Measurements from ENCODE around the gene SMIM20.
"Not testable (repeated sequence)": the region's sequence is repeated elsewhere in the genome, so short reads cannot be mapped to it uniquely, and the experiment has no call there.

The SMIM20 gene

DNA sequence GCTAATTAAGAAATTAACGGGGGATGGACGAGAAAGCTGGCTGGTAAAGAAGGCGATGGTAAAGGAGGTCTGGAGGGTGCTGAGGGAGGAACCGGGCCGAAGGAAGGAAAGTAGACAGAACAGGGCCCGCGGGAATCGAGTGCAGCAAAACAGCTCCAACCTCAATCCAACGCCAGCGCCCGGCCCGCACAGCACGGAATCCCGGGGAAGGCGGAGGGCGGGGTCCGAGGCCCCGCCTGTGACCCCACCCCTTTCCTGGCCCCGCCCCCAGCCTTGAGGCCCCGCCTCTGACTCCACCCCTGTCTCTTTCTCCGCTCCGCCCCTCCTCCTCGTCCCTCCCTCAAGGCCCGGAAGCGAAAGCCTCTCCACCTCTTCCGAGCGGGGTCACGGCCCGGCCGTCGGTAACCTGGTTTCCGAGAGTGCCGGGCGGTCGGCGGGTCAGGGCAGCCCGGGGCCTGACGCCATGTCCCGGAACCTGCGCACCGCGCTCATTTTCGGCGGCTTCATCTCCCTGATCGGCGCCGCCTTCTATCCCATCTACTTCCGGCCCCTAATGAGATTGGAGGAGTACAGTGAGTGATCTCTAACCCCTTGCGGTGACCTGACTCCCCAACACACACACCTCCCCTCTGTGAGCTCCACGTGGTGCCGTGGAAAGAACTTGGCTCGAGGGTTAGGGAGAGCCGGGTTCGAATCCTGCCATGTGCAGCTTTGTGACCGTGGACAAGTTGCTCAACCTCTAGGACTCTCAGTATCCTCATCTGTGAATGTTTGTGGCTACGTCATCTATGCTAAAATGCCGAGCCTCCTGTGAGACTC is at the start of gene SMIM20:
Gene SMIM20, plus strand, starts transcription at position 370 of the 819 bp plus-strand sequence. Its CDS starts 94 bp downstream, at position 464.
- peak; percentile 55 to 79 for DNase-seq

GRCh38 chr4:25865586-25865985 is 48.4 kb upstream of the SMIM20 start:
- no peak for DNase-seq

- not testable (repeated sequence) for DNase-seq
Measured at GRCh38 chr4:25866401-25866800, 47.6 kb upstream of the SMIM20 start.

GRCh38 chr4:25867781-25868294 is 46.2 kb upstream of the SMIM20 start:
- no peak for DNase-seq

GRCh38 chr4:25870081-25870480 is 43.9 kb upstream of the SMIM20 start:
- no peak for DNase-seq

- DNase-seq = no peak
Measured at GRCh38 chr4:25872851-25873631, 41.0 kb upstream of the SMIM20 start.

GRCh38 chr4:25873632-25874129 is 40.3 kb upstream of the SMIM20 start:
- DNase-seq = no peak

- DNase-seq = no peak
Measured at GRCh38 chr4:25874655-25875054, 39.4 kb upstream of the SMIM20 start.

DNA sequence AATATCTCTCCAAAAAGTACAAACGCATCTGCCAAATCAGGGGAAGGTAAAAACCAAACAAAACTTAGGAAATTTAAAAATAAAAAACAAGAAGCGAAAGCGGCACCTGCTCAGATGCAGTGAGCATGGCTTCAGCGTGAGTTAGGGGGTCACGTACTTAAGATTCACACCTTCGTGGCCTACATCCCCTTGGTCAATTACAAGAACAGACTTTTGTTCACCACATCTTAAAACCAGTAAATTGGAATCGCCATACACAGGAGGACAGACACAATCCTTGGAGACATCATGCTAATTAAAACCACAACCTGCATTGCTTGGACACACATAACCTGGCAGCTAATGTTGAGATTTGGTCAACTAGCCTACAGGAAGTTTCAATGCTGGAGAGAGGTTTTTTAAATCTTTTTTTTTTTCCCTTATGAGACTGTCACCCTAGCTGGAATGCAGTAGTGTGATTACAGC is 38.7 kb upstream of the SMIM20 start:
- no peak for DNase-seq

DNA sequence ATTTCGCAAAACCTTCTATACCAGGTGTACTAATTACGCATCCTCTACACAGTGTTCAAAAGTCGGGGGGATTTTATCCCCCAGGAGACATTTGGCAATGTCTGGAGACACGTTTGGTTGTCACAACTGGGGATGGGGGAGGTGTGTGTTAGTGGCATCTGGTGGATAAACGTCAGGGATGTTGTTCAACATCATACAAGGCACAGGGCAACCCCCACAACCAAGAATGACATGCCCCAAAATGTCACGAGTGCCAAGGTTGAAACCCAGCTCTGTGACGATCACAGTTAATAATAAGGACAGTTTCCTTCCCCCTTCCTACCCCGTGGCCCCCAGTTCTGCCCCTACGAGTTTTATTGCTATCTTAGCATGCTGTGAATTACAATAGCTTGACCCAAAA is 35.3 kb upstream of the SMIM20 start:
- no peak for DNase-seq

- no peak for DNase-seq
Measured at GRCh38 chr4:25879091-25879584, 34.9 kb upstream of the SMIM20 start.

GRCh38 chr4:25879587-25879986 is 34.4 kb upstream of the SMIM20 start:
- no peak for DNase-seq

GRCh38 chr4:25879991-25880651 is 33.9 kb upstream of the SMIM20 start:
- no peak for DNase-seq

- no peak for DNase-seq
Measured at GRCh38 chr4:25881193-25881592, 32.8 kb upstream of the SMIM20 start.

GRCh38 chr4:25882226-25882625 is 31.8 kb upstream of the SMIM20 start:
- no peak for DNase-seq

DNA sequence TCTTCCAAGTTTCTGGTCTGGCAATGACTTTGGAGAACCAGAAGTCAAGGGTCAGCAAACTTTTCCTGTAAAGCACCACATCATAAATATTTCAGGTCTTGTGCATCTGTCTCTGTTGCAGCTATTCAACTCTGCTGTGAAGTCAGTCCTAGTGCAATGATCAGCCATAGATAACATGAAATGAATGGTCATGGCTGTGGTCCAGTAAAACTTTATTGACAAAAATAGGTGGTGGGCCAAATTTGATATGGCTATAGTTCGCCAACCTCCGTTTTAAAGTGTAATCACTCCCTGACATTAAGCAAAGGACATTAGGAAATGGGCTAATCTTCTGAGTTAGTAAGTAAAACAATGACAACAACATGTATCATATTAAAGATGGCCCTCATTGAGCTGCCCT is 30.5 kb upstream of the SMIM20 start:
- DNase-seq = no peak

DNA sequence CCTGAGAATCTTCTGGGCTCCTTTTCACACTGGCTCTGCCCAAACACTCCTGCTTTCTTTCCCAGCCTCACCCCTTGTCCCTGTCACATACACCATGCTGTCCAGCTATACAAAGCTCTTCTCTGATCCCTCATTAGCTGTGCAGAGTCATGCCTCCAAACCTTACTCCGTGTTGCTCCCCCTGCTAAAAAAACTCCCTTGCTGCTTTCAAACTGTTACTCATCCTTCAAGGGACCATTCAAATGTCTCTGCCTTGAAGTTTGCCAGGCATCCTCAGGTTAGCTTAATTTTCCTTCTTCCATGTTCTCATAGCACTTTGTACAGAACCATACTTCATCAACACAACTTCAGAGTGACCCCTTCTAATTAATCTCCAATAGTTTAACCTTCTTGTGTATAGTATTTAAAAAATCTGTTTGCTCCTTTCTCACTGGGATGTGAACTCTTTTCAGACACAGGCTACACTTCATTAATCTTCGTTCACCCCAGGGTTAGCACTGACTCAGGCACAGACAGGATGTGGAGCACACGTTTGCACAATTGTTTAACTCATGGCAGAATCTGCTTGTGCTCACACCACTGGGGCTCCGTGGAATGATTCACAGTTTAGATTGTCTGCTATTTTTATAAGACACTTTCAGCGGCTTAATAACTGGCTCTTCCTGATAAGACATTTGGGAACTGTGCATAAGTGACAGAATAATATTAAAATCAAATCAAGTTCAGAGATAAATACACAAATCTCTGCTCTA is 29.8 kb upstream of the SMIM20 start:
- no peak for DNase-seq

- no peak for DNase-seq
Measured at GRCh38 chr4:25888781-25889180, 25.2 kb upstream of the SMIM20 start.

DNA sequence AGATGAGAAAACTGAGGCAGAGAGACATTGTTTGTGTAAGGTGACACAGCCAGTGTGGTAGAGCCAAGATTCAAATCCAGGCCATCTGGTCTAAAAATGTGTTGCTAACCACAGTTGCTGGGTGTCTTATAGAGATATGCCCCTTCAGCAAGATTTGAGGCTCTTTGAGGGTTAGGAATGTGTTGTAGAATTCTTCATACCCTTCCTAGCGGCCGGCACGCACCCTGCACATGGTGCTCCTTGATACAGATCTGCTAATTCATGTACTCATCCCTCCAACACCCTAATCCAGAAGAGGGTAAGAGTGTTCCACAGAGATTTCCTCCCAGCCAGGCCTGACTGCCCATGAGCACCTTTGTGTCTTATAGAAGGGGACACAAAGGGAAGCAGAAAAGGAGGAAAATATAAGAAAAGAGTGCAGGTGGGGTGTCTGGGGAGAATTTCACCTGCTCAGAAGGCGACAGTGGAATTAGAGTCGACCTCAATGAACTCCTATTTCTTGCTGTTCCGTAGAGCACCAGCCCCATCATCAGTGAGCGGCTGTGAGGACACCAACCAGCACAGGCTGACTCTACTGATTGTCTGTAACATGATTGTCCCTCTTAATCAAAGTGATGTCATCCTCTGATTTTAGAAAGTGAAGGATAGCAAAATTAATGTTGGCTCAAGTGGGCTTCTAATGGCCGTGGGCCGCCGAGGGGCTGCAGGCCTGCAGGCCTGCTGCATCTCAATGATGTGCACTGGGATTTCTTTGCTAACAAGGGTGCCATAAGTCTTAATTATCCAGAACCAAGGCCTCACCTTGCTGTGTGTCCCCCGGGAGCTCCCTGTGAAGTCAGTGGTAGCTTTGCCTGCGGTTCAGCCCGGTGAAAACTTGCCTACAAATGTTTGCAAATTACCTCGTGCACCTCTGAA is 24.2 kb upstream of the SMIM20 start:
- no peak for DNase-seq

DNA sequence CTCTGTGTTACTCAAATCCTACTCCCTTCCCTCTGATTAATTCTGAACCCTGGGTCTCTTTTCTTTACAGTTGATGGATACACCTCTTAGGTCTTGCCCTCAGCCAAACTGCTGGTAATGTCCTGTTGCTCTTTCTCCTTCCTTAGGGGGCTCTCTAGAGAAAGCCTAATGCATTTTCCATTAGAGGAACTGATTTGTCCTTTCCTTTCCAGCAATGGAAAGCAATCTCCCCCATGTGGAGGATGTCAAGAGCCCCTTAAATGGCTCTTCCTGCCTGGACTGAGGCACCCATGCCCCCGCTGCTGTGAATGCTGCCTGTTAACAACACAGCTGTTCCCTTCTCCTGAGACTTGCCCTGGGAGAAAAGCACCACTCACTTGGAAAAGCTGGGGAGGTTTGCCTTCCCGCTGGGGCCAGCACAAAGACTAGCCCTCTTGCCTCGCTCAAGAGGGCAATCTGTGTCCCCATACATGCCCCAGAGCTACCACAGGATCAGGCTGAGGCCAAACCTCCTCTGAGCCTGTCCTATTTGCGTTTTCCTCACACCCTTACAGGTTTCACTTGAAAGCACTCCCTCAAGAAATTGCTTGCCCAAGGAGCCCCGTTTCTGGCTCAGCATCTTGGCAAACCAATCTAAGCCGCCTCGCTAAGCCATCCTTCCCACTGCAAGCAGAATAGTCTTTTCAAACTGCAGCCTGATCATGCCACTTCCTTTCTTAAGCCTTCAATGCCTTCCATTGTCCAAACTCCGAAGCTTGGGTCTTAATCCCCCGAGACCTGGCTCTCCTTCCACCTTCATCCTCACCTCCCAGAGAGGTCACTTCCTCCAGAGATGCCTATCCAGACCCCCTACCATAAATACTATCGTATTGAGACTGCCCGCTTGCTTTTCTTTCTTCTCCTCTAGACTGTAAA is 23.2 kb upstream of the SMIM20 start:
- DNase-seq = no peak
